ENCODE measurements around the gene APOO.

DNA sequence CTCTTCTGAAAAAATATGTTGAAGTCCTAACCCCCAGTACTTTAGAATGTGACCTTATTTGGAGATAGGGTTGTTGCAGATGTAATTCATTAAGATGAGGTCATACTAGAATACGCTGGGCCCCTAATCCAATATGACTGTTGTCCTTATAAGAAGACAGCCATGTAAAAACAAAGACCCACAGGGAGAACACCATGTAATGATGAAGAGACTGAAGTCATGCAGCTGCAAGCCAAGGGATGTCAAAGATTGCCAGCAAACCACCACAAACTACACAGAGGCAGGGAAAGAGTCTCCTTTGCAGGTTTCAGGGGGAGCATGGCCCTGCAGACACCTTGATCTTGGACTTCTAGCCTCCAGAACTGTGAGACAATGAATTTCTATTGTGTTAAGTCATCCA, 37.5 kb upstream of the APOO start:
- TF ChIP-seq, protein P1, sequence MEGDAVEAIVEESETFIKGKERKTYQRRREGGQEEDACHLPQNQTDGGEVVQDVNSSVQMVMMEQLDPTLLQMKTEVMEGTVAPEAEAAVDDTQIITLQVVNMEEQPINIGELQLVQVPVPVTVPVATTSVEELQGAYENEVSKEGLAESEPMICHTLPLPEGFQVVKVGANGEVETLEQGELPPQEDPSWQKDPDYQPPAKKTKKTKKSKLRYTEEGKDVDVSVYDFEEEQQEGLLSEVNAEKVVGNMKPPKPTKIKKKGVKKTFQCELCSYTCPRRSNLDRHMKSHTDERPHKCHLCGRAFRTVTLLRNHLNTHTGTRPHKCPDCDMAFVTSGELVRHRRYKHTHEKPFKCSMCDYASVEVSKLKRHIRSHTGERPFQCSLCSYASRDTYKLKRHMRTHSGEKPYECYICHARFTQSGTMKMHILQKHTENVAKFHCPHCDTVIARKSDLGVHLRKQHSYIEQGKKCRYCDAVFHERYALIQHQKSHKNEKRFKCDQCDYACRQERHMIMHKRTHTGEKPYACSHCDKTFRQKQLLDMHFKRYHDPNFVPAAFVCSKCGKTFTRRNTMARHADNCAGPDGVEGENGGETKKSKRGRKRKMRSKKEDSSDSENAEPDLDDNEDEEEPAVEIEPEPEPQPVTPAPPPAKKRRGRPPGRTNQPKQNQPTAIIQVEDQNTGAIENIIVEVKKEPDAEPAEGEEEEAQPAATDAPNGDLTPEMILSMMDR (IDR thresholded peaks at IDR 0.05): no peak
- TF ChIP-seq POLR2A (IDR thresholded peaks at IDR 0.05): no peak

All from testis (tissue), 2 donors.